Panc1 (cell line): ENCODE measurements around the gene ELMO1. TPM values are rescaled to one million over a fixed set of nuclear protein-coding genes. Genes with fewer than 3 reads are reported as not detected.

Source experiments
- ATAC-seq: fragments of 200-7000 bp; cut with Tn5 transposase; 2 replicates; pipeline ENCODE4 v1.9.1; 2020; ENCODE audit warnings: mild to moderate bottlenecking, moderate library complexity
- BruUV-seq: library from RNA; stranded (reverse); fragments of 400-500 nt; replicated peaks from 2 replicates; lab custom pipeline; 2021; lab: Mats Ljungman, UMichigan
- CTCF ChIA-PET: fragments of 300-600 bp; sonication (Branson Sonifier 250); formaldehyde crosslinking; loops from one replicate; lab custom pipeline; 2022; ENCODE audit warnings: antibody characterized with exemption; lab: Charles Lee
- POLR2A ChIA-PET: fragments of 300-600 bp; sonication (Branson Sonifier 250); formaldehyde crosslinking; loops from one replicate; lab custom pipeline; 2022; ENCODE audit warnings: antibody characterized with exemption; lab: Charles Lee
- DNase-seq: peaks from one replicate; pipeline ENCODE4 v3.0.0-alpha.2; 2010; ENCODE audit warnings: low read depth, low spot score
- H3K27ac ChIP-seq: 2 replicates; pipeline ENCODE4 v1.5.1; 2011; ENCODE audit warnings: mild to moderate bottlenecking, low read length, inconsistent platforms
- H3K27me3 ChIP-seq: fragments of 200-500 bp; sonication (Bioruptor generic); 2 replicates; pipeline ENCODE4 v1.6.0; 2014; ENCODE audit warnings: low read length, inconsistent platforms; ENCODE audit not compliant: control insufficient read depth, insufficient read depth
- H3K36me3 ChIP-seq: fragments of 200-500 bp; sonication (Bioruptor generic); 2 replicates; pipeline ENCODE4 v1.5.1; 2014; ENCODE audit warnings: inconsistent platforms, mild to moderate bottlenecking, low read length, moderate library complexity; ENCODE audit not compliant: control insufficient read depth, insufficient read depth
- H3K4me1 ChIP-seq: 2 replicates; pipeline ENCODE4 v1.5.1; 2011; ENCODE audit warnings: inconsistent platforms, mild to moderate bottlenecking, low read length, moderate library complexity; ENCODE audit not compliant: control insufficient read depth, insufficient read depth
- H3K4me3 ChIP-seq, 2 experiments: 2 replicates each; pipeline ENCODE4 v1.5.1; 2011 to 2012; ENCODE audit warnings: low read depth in 2 of 2, low read length in 2 of 2, mild to moderate bottlenecking in 2 of 2, inconsistent platforms in 1 of 2, moderate library complexity in 1 of 2
- H3K9me3 ChIP-seq: fragments of 200-500 bp; sonication (Bioruptor generic); 2 replicates; pipeline ENCODE4 v1.5.1; 2014; ENCODE audit warnings: low read depth, mild to moderate bottlenecking, inconsistent platforms, low read length, moderate library complexity; ENCODE audit not compliant: control insufficient read depth, insufficient read depth
- CTCF ChIP-seq: fragments of 450-650 bp; IDR thresholded peaks from 2 replicates; pipeline ENCODE4 v1.5.1; 2017; ENCODE audit warnings: mild to moderate bottlenecking
- POLR2AphosphoS5 ChIP-seq: IDR thresholded peaks from 2 replicates; pipeline ENCODE4 v1.6.1; 2012; ENCODE audit warnings: mild to moderate bottlenecking, low read depth, low read length, moderate library complexity
- SIN3A ChIP-seq: IDR thresholded peaks from 2 replicates; pipeline ENCODE4 v1.6.1; 2012; ENCODE audit warnings: low read depth, mild to moderate bottlenecking, low read length, moderate library complexity, borderline replicate concordance; ENCODE audit not compliant: insufficient read depth
- TCF7L2 ChIP-seq: IDR thresholded peaks from 2 replicates; pipeline ENCODE4 v1.6.1; 2011; ENCODE audit warnings: mild to moderate bottlenecking, low read depth, low read length, inconsistent platforms
- in situ Hi-C: cut with HindIII; loops from 2 replicates; pipeline ENCODE4 v1.10.0; 2016; ENCODE audit warnings: low sequenced_read_pairs, low pct_unique_long_range_greater_than_20kb
- intact Hi-C: fragments of 100-400 bp; cut with micrococcal nuclease; formaldehyde crosslinking; loops from one replicate; pipeline ENCODE4 v1.10.0; 2022; ENCODE audit not compliant: unreplicated experiment
- total RNA-seq: library from RNA; stranded (reverse); gene quantifications from one replicate; pipeline ENCODE4 v1.2.1, GENCODE V29; 2021; ENCODE audit not compliant: unreplicated experiment
- TF ChIP-seq, protein P1 (sequence below), 2 experiments: IDR thresholded peaks; 2 replicates each; pipeline ENCODE4 v1.6.1; 2011 to 2012; ENCODE audit warnings: low read depth in 2 of 2, control low read depth in 1 of 2, low read length in 1 of 2, mild to moderate bottlenecking in 1 of 2, moderate library complexity in 1 of 2; ENCODE audit not compliant: insufficient read depth in 1 of 2

Gene ELMO1
- total RNA-seq, 1 experiment from 2014 or later: 0.80 TPM

DNA sequence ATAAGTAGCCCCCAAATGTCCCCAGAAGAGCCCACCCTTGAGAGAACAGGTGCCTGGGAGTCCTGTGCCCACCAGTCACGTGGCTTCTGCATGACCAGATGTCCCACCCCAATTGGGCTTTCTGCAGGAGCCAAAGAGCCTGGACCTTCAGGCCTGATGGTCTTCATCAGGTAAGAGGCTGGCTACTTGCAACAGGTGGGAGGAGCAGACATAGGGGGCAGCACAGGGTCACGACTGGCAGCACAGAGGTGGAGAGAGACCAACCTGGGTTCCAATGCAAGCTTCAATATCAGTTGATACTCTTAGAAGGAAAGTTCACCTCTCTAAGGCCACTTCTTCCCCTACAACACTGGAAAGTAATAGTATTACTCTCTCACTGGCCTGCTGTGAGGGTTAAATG lies 288.0 kb downstream of the ELMO1 start:
- intact Hi-C loops: no loop called here
- H3K27me3 ChIP-seq: no peaks in the 10 kb centered on the region
- ChIA-PET POLR2A (no interaction called here), CTCF (interaction anchor here (0.7 kb wide), 1 partner anchor 264 kb away, joined by 3 read pairs; no protein-coding TSS in a partner anchor)
- ATAC-seq (no peak), DNase-seq (no peak)
- no peaks in the 10 kb centered on the region for H3K36me3 ChIP-seq
- H3K9me3 ChIP-seq: no peaks in the 10 kb centered on the region
- H3K4me1 ChIP-seq: no peaks in the 10 kb centered on the region
- in situ Hi-C loops: no loop called here
- no TSS peak for BruUV-seq
- no peak overlapping the region for H3K27ac ChIP-seq
- TF ChIP-seq SIN3A: no peak
- no peak for TF ChIP-seq POLR2AphosphoS5
- TF ChIP-seq CTCF: no peak
- TF ChIP-seq, protein P1, sequence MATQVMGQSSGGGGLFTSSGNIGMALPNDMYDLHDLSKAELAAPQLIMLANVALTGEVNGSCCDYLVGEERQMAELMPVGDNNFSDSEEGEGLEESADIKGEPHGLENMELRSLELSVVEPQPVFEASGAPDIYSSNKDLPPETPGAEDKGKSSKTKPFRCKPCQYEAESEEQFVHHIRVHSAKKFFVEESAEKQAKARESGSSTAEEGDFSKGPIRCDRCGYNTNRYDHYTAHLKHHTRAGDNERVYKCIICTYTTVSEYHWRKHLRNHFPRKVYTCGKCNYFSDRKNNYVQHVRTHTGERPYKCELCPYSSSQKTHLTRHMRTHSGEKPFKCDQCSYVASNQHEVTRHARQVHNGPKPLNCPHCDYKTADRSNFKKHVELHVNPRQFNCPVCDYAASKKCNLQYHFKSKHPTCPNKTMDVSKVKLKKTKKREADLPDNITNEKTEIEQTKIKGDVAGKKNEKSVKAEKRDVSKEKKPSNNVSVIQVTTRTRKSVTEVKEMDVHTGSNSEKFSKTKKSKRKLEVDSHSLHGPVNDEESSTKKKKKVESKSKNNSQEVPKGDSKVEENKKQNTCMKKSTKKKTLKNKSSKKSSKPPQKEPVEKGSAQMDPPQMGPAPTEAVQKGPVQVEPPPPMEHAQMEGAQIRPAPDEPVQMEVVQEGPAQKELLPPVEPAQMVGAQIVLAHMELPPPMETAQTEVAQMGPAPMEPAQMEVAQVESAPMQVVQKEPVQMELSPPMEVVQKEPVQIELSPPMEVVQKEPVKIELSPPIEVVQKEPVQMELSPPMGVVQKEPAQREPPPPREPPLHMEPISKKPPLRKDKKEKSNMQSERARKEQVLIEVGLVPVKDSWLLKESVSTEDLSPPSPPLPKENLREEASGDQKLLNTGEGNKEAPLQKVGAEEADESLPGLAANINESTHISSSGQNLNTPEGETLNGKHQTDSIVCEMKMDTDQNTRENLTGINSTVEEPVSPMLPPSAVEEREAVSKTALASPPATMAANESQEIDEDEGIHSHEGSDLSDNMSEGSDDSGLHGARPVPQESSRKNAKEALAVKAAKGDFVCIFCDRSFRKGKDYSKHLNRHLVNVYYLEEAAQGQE (IDR thresholded peaks at IDR 0.05; ENCODE audit: insufficient read depth in 1 of 2, low read depth in 2 of 2, low read length in 1 of 2): no peak
- TF ChIP-seq TCF7L2: no peak
- no peak overlapping the region for H3K4me3 ChIP-seq

- BruUV-seq: no TSS peak
- ATAC-seq (no peak), DNase-seq (no peak)
- Histone ChIP-seq H3K27me3 (no peaks in the 10 kb centered on the region), H3K4me1 (no peaks in the 10 kb centered on the region), H3K27ac (no peak overlapping the region), H3K9me3 (no peaks in the 10 kb centered on the region), H3K36me3 (no peaks in the 10 kb centered on the region), H3K4me3 (no peak overlapping the region)
- ChIA-PET CTCF (no interaction called here), POLR2A (no interaction called here)
- TF ChIP-seq, protein P1 (IDR thresholded peaks at IDR 0.05; ENCODE audit: insufficient read depth in 1 of 2, low read depth in 2 of 2, low read length in 1 of 2): no peak
- no peak for TF ChIP-seq TCF7L2
- no peak for TF ChIP-seq SIN3A
- no peak for TF ChIP-seq POLR2AphosphoS5
- TF ChIP-seq CTCF: no peak
- intact Hi-C loops (no loop called here), in situ Hi-C loops (no loop called here)
These were observed 295.3 kb downstream of the ELMO1 start for GRCh38 chr7:37153376-37153775.
